COLO829 (cell line): ENCODE data around the gene CDC14A.

Source experiments
- DNase-seq: peaks from one replicate; pipeline ENCODE4 v3.0.0; 2012; ENCODE audit warnings: low spot score

Gene CDC14A

DNA sequence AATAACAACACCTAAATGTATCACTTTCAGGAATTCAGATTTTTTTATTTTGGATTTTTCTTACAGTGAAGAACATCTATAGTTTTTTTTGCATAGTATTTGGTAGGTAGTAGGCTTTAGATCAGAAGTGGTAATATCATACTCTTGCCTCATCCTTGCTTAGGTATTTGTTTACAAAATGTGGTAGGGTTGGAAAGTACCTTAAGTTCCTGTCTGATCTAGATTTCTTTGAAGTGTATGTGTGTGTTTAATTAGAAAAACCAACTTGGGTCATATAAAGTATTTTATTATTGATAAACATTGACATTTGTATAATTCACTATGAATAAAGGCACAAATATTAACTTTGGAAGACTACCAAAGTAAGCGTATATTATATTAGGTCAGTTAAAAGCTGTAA lies 100.3 kb downstream of the CDC14A start:
- no peak for DNase-seq

DNA sequence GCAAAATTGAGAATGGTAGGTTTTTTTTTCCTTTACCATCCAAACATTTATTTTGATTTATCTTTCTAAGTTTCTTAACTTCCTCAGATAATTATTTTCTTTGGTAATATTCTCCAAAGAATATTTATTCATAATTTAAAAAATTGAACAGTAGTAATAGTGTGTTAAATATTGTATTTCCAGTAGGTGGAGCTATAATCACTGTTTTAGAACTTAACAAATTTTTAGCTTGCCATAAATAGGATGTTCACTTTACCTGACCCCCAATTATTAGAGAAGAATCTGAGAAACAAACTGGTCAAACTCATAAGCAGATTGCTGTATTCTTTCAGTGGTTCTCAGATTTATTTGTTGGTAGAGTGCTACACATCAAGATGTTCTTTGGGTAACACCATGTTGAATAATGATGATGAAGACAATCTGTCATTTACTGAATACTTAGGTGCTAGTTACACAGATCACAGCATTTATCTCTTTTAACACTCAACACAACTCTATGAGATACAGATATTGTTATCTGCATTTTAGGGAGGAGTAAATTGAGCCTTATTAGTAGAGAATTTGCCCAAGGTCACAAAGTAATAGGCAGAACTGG lies 103.3 kb downstream of the CDC14A start:
- no peak for DNase-seq

DNA sequence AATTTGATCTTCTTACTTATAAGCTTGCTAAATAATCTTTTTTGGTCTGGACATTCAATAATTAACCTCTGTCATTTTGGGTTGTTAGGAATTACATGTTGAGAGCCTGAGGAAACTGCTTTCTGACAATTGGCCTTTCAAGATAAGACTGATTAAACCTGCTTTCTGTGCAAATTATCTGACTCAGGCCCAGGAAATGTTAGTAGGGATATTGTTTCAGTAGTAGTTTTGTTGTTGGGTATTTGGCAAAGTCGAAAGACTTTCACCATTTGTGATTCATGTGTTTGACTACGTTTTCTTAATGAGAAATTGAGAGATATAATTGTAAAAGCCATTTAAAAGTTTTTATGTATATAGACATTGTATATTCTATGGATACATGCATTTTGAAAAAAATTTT lies 104.6 kb downstream of the CDC14A start:
- DNase-seq, result no peak

DNA sequence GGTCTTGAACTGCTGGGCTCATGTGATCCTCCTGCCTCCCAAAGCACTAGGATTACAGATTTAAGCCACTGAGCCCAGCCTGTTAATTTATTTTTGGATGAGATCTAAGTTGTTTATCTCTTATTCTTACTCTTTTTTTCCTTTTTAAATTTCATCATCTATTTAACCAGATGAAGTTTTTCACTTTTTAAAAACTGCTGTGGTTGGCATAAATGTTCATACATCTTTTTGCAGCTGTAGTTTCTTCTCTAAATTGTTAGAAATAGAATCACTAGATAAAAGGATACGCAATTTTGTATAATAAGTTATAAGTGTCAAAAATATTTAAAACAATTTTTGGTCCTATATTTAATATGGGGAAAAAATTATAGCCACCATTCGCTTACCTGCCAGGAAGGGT lies 105.4 kb downstream of the CDC14A start:
- no peak for DNase-seq

DNA sequence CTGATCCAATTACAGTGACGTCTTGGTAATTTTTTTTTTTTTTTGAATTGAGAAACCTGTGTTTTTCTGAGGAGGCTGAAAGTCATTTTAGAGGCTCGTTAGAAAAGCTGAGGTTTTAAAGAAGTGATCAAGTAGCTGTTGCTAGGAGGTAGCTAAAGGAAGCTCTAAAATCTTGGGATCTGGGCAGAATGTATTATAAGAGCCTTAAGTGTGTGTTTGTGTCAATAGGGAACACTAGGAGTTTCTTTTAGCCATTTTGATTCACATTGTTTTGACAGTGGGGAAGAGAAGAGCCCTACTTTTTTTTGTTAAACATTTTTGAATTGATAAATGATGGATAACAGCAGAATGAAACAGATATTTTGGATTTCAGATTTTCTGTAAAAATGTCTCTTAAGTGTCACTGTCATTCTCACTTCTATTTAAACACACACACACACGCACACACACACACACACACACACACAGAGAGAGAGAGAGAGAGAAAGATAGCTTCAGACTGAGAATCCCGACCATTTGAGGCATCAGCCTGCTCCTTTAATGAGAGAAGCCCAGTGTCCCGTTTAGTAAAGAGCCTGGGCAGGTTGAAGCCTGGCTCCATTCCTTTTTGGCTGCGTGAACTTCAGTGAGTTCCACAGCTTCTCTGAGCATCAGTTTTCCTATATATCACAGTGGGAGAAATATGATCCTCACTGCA lies 106.5 kb downstream of the CDC14A start:
- no peak for DNase-seq

DNA sequence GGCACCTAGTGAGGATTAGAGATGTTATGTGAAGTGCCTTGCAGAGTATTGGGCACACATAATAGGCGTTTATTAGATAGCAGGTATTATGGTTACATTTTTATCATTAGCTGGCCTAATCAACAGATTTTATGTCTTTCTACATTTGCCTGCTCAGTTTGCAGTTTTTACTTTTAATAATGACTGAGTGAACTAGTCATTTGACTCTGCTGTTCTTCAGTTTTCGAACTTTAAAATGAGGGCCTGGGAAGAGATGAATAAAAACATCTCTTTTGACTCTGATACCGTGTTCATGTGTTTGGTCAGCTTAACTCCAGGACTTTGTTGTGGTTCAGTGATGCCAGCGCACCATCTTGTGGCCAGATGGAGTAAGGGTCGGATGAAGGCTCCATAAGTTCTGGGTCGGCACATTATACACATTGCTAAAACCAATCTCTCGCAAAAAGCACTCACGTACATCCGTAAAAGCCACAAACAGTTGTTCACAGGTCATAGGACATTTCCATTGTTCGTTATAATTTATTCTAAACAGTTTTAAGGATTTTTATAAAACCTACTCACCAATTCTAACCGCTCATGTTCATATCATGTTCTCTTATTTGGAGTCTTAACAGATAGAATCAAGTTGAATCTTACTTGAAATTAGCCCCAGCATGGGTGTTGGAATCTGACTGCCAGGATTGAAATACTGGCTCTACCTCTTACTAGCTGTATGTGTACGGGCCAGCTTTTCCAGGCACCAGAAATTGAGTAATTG lies 107.2 kb downstream of the CDC14A start:
- peak; percentile 52 for DNase-seq

DNA sequence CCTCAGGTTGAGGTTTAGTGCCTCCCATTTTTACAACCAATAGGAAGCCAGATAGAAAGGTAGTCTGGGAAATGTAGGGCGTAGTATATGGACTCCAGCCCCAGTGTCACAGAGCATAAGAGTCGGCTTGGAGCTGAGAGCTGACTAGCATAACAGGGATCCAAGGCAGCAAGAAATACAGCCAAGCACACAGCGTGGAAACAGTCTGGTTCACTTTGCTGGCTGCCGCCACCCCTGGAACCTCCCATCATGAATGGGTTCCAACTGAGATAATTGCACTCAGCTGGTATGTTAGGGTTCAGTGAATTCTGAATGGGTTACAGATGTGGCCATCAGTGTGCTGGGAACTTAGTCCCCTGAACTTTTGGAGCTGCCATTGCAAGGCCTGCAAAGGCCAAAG lies 108.9 kb downstream of the CDC14A start:
- no peak for DNase-seq

DNA sequence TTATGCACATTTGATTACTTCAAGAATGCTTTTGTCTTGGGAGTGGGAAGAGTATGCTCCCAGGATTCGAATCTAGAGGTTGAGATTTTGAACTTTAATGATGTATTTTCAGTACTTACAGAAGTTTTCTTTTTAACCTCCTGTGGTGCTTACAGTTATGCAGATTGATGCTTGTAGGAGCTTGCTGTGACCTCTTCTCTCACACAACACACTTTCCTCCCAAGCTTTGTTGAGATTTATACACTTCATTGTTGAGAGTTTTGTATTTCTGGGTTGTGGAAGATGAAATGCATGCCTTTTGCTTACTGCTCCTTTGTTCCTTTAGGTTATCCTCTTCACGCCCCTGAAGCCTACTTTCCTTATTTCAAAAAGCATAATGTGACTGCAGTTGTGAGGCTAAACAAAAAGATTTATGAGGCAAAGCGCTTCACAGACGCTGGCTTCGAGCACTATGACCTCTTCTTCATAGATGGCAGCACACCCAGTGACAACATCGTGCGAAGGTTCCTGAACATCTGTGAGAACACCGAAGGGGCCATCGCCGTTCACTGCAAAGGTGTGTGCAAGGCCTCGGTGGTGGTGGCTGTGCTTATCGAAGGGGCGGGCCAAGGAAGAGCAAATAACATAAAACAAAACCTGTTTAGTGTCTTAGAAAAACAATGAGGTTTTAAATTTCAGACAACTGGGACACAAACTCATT lies 110.2 kb downstream of the CDC14A start:
- no peak for DNase-seq

DNA sequence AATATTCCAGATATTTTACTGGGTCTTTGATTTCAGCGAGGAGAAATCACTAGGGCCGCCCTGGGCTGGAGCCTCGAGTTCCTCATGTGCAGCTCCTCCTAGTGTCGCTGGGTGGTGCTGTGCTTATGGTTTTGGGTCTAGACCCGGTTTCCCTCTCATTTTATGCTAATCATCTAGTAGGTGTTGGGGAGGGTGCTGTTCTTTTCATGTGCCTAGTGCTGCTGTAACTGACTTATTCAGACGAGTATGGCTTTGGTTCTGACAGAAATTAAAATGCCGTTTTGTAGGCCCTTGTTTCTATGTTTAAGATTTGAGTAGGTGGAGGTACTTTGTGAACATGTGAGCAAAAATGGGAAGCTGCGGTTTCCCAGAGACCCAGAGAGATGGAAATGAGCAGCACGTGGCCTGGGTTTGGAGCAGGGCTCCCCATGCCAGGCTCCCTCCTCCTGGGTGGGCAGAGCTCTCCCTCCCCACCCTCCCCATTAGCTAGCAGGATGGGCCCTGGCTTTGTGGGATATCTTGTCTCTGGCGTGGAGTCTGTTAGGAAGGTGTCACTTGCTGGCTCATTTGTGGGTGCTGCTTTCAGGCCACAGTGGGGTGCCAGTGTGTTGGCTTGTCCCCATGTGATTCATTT lies 111.6 kb downstream of the CDC14A start:
- peak; percentile 22 for DNase-seq

DNA sequence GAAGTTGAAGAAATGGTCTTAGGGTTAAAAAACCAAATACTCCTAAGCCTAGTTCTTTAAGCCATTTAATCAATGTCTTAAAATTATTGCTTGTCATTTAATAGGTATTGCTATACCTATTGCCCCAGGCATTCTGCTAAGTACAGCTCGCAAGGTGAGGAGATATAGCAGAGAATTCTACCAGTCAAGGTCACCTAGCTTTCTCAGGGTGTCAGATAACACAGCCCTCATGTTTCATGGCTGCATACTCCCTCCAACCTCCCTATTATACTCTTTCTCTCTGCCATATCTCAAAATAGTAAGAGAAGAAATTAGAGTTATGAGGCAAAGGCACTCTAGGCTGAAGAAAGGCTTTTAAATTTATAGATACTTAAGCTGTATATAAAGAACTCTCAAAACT lies 117.3 kb downstream of the CDC14A start:
- no peak for DNase-seq

DNA sequence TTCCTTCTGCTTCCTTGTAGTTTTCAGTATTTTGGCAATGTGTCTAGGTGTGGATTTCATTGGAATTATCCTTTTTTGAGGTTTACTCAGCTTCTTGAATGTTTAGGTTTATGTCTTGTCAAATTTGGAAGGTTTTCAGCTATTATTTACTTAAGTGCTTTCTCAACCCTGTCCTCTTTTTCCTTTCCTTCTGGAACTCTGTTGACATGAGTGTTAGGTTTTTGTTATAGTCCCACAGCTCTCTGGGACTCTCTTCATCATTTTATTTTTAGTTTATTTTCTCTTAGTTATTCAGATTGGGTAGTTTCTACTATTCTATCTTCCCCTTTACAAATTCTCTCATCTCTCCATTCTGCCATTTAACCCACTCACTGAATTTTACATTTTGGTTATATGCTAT lies 122.5 kb downstream of the CDC14A start:
- DNase-seq, result no peak

DNA sequence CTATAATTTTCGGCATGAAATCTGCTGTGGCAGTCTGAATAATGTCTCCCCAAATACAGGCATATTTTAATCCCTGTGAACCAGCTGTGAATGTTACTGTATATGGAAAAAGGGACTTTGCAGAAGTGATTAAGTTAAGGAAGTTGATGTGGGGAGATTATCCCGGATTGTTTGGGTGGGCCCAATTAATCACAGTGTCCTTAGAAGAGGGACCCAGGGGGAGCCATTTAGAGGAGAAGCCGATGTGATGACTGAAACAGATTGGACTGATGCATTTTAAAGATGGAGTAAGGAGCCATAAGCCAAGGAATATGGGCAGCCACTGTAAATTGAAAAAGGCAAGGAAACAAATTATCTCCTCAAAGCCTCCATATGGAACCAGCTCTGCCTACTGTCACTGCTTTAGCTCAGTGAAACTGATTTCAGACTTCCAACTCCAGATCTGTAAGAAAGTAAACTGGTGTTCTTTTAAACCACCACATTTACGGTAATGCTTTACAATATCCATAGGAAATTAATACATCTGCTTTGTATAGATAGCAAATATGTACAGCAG lies 124.5 kb downstream of the CDC14A start:
- no peak for DNase-seq

DNA sequence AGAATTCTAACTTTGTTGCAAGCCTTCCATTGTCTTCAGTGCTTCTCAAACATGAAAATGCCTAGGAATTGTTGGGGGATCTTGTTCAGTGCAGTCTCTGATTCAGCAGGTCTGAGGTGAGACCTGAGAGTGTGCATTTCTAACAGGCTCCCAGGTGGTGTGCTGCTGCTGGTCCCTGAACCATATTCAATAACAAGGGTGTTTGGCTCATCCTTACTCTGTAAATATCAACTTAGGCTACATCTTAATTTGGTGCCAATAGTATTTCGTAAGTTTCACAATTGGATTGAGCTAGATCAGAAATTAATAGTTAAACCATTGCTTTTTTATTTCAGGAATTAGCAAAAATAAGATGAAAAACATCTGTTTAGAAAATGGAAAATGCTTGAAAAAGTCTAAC lies 126.5 kb downstream of the CDC14A start:
- DNase-seq, result no peak

DNA sequence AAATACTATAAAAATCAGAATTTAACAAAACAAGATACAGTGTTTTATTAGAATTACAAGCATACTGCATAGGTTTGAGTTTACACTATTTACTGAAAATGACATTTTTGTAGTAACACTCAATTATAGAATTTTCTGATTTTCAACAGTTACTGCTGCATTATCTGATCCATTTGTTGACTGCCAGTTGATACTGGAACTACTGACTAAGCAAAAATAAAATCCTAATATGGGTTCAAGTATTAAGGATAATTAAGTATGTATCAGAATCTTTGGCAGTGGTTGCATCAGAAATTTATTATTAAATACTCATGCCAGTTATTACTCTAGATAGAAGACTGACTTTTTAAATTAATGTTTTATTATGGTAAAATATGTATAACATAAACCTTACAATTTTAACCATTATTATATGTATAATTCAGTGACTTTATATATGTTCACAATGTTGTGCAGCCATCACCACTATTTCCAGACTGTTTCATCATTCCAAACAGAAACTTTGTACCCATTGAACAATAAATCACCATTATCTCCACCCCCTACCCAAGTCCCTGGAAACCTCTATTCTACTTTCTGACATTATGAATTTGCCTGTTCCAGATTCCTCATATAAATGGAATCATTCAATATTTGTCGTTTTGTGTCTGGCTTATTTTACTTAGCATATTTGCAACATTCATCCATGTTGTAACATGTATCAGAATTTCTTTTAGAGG lies 127.5 kb downstream of the CDC14A start:
- no peak for DNase-seq

DNA sequence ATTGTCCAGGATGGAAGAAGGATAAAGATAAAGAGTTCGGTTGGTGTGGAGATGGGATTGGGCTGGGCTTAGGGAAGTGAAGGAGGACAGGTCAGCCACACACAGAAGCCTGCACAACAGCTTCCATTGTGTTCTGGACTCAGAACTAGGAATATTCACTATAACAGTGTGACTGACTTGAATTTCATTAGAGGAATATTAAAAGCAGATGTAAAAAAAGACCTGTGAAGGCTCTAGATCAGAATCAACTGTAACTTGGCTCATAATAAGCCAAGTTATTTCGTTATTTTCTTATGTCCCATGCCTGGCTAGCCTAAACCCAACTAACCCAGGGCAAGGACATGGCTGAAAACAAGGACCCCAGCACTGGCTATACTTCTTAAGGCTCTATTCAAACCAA lies 129.0 kb downstream of the CDC14A start:
- DNase-seq, result no peak

DNA sequence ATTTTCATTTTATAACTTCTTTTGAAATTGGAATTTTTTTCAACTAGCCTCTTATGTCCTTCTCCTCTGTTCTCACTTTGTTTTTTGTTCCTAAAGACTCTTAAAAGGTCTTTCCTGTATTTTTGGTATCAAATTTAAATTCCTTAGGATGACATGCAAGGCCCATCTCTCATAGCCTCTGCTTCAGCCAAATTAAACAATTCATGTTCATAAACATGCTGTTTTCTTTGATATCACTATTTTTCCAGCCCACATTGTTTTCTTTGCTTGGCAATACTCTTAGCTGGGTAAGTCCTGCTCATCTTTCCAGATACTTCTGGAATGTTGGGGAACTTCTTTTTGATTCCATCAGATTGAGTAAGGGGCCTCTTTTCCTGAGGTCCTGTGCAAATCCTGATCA lies 129.9 kb downstream of the CDC14A start:
- no peak for DNase-seq

DNA sequence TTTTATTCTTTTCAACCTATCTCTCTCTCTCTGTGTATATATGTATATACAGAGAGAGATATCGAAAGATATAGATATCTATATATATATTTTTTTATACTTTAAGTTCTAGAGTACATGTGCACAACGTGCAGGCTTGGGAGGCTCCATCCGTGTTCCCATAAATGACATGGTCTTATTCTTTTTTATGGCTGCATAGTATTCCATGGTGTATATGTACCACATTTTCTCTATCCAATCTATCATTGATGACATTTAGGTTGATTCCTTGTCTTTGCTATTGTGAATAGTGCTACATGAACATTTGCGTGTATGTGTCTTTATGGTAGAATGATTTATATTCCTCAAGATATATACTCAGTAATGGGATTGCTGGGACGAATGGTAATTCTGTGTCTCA lies 130.4 kb downstream of the CDC14A start:
- DNase-seq, result no peak

DNA sequence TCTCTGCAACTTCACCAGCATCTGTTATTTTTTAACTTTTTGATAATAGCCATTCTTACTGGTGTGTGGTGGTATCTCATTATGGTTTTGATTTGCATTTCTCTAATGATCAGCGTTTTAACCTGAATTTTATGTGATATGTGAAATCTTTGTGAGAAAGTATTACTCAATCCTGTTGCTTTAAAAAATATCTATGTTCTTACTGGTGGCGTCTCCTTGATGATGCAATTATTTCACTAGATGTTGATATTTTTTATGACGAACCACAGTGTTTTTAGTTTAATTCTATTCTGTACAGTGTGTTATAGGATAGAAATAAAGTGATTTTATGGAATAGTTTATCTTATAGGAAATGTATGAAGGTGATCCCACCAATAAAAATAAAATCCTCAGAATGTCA lies 130.9 kb downstream of the CDC14A start:
- no peak for DNase-seq

DNA sequence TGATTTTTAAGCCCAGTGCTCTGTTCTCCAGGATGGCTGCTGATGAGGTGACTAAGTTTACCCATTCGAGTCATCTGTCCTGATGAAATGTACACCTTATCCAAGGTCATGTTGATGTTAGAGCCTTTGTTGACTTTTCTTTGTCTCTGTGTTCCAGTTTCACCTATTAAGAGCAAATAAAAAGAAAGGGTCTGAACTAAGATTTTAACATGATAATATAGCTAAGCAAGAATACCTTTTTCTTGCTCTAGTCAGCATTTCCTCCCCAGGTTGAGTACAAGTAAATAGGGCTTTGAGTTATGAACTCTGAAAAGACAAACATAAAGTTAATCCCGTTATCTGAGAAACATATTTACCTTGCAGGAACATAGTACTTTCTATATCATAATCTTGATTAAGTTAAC lies 133.6 kb downstream of the CDC14A start:
- no peak for DNase-seq

DNA sequence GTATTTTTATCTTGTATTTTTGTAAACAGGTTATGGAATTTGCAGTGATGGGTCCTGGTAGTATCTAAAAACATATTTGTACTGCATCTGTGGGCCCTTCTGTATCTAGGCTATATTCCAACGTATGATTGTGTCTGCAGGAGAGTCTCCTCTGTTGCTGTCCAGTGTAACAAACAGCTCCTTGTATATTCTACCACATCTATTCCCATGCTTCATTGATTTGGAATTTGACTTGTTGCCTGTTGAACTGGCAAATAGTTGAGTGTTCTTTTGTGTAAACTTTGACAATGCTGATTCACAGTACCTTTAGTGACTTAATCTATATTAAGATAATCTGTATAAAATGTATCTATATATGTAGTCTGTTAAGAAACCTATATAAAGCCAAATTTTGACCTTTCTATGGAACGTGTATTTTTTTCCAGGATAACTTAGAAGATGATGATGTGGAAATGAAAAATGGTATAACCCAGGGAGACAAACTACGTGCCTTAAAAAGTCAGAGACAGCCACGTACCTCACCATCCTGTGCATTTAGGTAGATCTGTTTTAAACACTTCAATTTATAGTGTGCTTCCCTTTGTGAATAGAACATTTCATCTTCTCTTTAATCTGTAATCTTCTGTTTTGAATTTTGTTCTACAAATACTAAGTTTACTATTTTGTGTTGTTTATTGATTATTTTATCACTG lies 142.2 kb downstream of the CDC14A start:
- DNase-seq, result peak; percentile 6

DNA sequence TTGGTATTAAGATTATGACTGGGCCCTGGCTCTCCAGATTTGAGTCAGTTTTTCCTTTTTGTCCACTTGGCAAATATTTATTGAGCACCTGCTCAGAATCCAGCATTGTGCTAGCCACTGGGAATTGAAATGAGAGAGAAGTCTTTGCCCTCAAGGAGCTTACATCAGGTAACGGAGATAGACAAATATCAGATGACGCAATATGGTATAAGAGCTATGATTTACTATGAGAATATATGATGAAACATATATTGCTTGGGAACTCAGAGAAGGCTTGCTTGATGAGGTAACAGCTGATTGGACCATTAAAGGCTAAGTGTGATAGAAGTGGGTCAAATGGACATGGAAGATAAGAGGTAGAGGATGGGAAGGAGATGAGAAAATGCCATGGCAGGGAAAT lies 144.6 kb downstream of the CDC14A start:
- no peak for DNase-seq
